GM04503 (cell line): ENCODE data around the gene KRTAP1-1.
"Not testable (repeated sequence)": the region's sequence is repeated elsewhere in the genome, so short reads cannot be mapped to it uniquely, and the experiment has no call there.

Source experiments
- DNase-seq: peaks from one replicate; pipeline ENCODE4 v3.0.0-alpha.2; 2012; ENCODE audit warnings: low read depth

The KRTAP1-1 gene

DNA sequence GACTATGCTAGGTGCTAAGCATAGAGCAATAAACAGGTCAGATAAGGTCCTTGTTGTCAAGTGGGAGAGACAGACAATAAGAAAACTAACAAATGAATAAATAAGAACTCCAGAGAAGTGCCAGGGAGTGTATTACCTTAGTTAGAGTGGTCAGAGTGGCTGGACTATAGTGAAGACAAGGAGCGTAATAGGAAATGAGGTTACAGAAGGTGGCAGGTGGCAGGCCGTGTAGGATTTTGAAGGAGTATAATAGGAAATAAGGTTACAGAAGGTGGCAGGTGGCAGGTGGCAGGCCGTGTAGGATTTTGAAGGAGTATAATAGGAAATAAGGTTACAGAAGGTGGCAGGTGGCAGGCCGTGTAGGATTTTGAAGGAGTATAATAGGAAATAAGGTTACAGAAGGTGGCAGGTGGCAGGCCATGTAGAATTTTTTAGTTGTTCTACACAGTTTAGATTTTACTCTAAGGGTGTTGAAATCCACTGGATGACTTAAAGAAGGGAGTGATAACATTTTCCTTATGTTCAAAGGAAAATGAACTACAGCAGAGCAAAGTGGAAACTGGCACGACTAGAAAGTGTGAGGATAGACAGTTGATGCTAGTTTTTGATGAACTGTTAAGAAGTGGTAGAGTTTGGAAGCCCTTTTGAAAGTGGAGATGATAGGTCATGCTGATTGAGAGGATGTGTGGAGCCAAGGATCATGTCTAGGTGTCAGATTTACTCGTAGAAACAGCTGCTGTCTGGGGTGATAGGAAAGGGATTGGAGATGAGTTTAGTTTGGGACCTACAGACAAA lies 28.7 kb downstream of the KRTAP1-1 start:
- DNase-seq, result no peak

- DNase-seq, result no peak
Measured at GRCh38 chr17:41010441-41010840, 30.8 kb downstream of the KRTAP1-1 start.

DNA sequence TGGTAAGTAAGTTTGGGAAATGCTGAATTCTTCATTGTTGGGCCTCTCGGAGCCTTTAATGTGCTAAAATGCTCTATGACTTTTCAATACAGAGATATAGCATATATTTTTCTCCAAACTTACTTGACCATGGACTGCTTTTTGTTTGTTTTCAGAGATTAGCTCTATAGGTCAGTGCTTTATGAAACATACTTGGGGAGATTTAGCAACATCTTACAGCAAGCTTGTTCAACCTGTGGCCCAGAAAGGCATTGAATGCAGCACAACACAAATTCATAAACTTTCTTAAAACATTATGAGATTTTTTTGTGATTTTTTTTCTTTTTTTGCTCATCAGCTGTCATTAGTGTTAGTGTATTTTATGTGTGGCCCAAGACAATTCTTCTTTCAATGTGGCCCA lies 31.3 kb downstream of the KRTAP1-1 start:
- no peak for DNase-seq

DNA sequence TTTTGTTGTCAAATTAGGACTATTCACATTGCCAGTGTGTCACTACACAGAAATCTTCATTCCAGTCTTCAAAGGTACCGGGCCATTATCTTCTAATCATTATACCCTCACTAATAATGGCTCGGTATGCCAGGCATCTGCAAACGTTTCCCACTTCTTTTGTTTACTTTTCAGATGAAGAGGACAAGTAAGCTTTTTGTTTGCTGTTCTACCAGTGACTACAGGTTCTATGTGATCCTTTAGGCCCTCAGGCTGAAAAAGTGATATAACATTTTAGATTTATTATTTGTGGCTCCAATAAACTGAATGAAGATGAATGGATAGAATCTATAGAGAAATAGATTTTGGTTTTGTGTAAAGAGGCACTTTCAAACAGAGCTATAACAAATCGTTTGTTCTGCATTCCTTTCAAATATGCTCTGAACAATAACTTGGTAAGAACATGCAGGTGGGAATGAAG lies 31.9 kb downstream of the KRTAP1-1 start:
- DNase-seq, result no peak

GRCh38 chr17:41008811-41009210 lies 32.4 kb downstream of the KRTAP1-1 start, which contains the start of gene KRTAP3-1:
KRTAP3-1 (minus strand) TSS chr17:41009128; CDS start chr17:41009074, 54 bp downstream.
- no peak for DNase-seq

DNA sequence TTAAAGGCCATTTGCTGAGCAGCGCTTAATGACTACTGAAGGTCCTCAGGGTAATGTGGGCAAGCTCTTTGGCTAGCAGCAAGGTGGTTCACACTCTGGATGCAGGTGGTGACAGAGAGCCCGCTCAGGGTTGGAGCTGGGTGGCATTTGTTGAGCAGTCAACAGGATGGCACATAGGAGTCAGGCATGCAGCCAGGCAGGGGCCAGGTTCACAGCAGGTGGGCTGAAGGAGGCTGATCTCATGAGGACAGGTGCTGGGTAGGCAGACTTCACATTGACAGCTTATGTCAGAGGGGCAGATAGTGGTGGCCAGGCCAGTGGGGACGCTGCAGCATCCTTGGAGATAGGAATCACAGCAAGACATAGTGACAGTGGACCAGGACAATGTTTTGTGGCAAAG lies 36.9 kb downstream of the KRTAP1-1 start:
- DNase-seq, result no peak

DNA sequence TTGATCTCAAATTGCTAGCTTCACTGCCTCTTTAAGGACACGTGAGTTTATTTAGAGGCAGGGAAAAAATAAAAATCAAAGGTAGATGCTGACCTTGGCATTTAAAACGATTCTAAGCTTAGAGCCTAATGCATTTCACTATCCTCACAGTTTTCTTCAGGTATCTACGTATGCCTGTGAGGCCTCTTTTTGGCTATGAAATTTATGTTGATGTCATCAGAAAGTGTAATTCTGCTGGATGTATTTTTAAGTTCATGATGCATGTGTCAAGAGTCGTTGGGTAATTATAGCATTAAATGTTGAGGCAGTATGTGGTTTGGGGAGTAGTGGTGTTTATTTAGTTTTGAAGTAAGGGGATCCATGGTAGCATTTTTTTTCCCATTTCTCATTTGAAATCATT lies 37.3 kb downstream of the KRTAP1-1 start:
- no peak for DNase-seq

DNA sequence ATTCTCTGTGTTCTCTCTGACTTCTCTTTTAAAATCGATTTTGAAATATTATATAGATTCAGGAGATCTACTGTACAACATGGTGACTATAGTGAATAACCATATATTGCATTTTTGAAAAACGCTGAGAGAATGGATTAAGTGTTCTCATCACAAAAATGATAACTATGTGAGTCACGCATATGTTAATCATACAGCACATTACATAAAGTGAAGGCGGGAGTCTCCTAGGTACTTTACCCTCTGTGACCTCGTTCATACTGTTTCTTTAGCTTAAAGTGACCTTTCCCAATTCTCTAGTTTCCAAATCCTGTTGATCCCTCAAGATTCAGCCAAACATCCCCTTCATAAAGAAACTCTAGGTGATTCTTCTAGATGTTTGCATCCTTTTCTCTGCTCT lies 38.4 kb downstream of the KRTAP1-1 start:
- DNase-seq, result no peak

DNA sequence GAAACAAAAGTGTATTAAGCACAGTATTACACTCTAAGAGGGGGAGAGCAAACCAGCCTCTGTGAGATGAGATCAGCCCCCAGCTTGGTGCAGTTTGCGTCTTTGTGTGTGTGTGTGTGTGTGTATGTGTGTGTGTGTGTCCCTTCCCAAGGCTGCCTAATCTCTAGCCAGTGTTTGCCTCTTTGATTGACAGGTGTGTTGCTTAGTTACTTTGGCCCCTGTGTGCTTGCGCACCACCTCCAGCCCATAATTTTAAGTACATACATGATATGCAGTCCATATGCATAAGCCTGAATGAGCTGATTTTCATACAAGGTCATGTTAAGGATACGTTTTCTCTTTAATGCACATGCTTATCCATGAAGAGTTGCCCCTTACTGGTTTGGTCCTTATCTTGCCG lies 39.5 kb downstream of the KRTAP1-1 start:
- DNase-seq, result no peak

GRCh38 chr17:40999563-40999962 lies 41.7 kb downstream of the KRTAP1-1 start, which contains the start of gene KRTAP3-2:
KRTAP3-2 (minus strand) TSS chr17:40999906; CDS start chr17:40999853, 53 bp downstream.
- DNase-seq, result not testable (repeated sequence)

DNA sequence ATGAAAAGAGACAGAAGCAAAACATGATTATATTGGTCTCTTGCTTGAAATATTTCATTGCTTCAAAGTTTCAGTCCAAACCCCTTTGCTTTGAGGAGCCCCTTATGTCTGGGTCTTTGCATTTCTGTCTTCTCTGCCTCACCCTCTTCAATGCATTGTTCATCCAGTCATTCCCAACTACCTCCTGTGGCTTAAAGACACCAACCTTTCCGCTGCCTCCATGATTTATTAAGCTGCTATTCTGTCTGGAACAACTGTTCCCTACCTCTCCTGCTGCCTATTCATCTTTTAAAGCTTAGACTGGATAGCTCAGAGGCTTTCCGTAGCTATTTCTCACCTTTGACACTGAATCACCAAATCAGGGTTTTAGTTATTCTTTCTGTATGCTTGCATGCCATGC lies 43.9 kb downstream of the KRTAP1-1 start:
- no peak for DNase-seq

DNA sequence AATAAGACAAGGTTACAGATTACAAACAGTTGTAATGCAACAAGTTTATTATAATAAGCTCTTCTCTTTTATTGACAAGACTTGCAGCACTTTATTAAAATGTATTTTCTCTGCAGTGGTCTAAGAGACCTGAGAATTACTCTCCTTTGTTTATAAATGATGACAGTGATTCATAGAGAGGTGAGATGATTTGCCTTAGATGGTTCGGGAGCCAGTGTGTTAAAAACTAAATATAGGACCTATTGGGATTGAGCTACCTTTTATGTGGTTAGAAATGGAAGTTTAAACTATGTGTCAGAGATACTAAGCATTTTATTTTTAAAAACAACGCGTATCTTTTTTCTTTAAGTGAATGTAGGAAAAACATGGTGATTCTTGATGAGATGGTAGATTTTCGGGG lies 44.4 kb downstream of the KRTAP1-1 start:
- no peak for DNase-seq

GRCh38 chr17:40995116-40995515 lies 46.1 kb downstream of the KRTAP1-1 start:
- no peak for DNase-seq

- DNase-seq, result no peak
Measured at GRCh38 chr17:40993839-40994238, 47.4 kb downstream of the KRTAP1-1 start, which contains the start of gene KRTAP3-3. KRTAP3-3 (minus strand) TSS chr17:40994164; CDS start chr17:40994097, 67 bp downstream.

DNA sequence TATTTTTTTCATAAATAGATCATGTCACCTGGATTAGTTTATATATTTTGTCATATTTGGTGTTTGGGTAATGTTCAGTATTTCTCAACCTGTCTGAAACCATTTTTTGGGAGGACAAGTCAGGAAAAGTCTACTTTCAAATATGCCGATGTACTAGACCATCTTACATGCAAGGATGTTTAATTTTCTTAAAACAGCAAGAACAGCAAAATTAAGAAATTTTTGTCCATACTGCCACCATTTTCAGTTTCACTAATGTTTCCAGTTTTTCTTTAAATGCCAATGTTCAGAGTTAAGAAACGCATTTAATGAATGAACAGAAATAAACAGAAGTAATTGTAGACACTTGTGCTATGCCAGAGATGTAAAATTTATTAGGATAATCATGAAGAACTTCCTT lies 48.2 kb downstream of the KRTAP1-1 start:
- no peak for DNase-seq

GRCh38 chr17:40992666-40993065 lies 48.6 kb downstream of the KRTAP1-1 start:
- DNase-seq, result no peak
